Prostate gland (tissue), 2 donors: Measurements from ENCODE around the gene CFAP97D2.

Source experiments
- POLR2A ChIP-seq: fragments of 450-650 bp; IDR thresholded peaks from one replicate; pipeline ENCODE4 v1.6.1; 2016; ENCODE audit warnings: antibody characterized with exemption, mild to moderate bottlenecking
- TF ChIP-seq, protein P1 (sequence below), 4 experiments: fragments of 200-600 bp in 2 of 4; fragments of 450-650 bp in 2 of 4; sonication (generic) in 2 of 4; IDR thresholded peaks; 1 replicate in 3 of 4; 2 replicates in 1 of 4; pipeline ENCODE4 v1.5.1; 2016 to 2019; ENCODE audit warnings: antibody characterized with exemption in 4 of 4, mild to moderate bottlenecking in 2 of 4, moderate library complexity in 2 of 4

DNA sequence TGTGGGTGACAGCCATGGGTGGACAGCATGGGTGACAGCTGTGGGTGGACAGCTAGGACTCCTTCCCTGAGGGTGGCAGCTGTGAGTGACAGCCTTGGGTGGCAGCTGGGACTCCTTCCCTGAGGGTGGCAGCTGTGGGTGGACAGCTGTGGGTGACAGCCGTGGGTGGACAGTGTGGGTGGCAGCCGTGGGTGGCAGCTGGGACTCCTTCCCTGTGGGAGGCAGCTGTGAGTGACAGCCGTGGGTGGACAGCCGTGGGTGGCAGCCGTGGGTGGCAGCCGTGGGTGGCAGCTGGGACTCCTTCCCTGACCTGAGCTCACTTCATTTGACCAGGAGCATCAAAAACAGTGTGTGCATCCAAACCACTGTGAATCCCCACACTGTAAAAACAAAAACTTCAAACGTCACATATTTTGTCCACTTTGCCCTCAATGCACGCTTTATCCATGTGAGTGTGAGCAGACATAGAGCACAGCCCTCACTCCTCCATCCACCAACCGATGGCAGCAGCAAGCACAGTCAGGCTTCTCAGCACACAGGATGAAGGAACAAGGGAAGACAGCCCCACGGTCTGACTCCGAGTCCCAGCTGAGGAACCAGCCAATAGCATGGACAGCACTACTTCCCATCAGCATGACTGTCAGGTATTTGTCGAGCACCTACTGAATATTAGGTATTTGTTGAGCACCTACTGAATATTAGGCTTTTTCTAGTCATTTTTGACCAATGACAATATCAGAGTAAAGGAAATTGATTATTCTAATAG is 1.6 kb upstream of the CFAP97D2 start:
- TF ChIP-seq, protein P1, sequence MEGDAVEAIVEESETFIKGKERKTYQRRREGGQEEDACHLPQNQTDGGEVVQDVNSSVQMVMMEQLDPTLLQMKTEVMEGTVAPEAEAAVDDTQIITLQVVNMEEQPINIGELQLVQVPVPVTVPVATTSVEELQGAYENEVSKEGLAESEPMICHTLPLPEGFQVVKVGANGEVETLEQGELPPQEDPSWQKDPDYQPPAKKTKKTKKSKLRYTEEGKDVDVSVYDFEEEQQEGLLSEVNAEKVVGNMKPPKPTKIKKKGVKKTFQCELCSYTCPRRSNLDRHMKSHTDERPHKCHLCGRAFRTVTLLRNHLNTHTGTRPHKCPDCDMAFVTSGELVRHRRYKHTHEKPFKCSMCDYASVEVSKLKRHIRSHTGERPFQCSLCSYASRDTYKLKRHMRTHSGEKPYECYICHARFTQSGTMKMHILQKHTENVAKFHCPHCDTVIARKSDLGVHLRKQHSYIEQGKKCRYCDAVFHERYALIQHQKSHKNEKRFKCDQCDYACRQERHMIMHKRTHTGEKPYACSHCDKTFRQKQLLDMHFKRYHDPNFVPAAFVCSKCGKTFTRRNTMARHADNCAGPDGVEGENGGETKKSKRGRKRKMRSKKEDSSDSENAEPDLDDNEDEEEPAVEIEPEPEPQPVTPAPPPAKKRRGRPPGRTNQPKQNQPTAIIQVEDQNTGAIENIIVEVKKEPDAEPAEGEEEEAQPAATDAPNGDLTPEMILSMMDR (IDR thresholded peaks at IDR 0.05): no peak
- TF ChIP-seq POLR2A: no peak
